ENCODE data around the gene ANXA4.
A peak's percentile ranks its signal among the peaks of the same experiment; 100 is the strongest.

ANXA4 gene

GRCh38 chr2:69741575-69742321 lies at the start of gene ANXA4:
Gene ANXA4 (plus strand): TSS chr2:69742134. CDS start chr2:69781566, 39,432 bp downstream.
- no peaks in the 10 kb centered on the region for H3K36me3 ChIP-seq (ENCODE audit: insufficient read depth, low read length)
- no peak for DNase-seq (ENCODE audit: low read depth, low spot score)
- H3K9ac ChIP-seq (ENCODE audit: insufficient read length): peak within 1 kb of the TSS; percentile 85
- H3K9me3 ChIP-seq (ENCODE audit: low read depth, low read length): no peaks in the 10 kb centered on the region
- H3K4me3 ChIP-seq: peak within 1 kb of the TSS; percentile 88
- TF ChIP-seq FOXP2 (optimal IDR thresholded peaks at IDR 0.05; ENCODE audit: control extremely low read depth, extremely low read length, insufficient read depth): no peak
- peak; percentile 39; the same call in 1 of the 2 replicates for TF ChIP-seq POLR2AphosphoS5 (IDR thresholded peaks at IDR 0.05; ENCODE audit: borderline replicate concordance, low read depth, low read length)
- TF ChIP-seq EZH2 (IDR thresholded peaks at IDR 0.05): no peak
- H3K27ac ChIP-seq: no peak within 1 kb of the TSS

GRCh38 chr2:69692424-69692823 lies 49.5 kb upstream of the ANXA4 start:
- no peak for DNase-seq (ENCODE audit: low read depth, low spot score)
- H3K4me3 ChIP-seq: no peak overlapping the region

GRCh38 chr2:69693059-69693774 lies 48.7 kb upstream of the ANXA4 start:
- no peak overlapping the region for H3K27ac ChIP-seq

More at GRCh38 chr2:69692424-69692823, 49.5 kb upstream of the ANXA4 start:
- TF ChIP-seq FOXP2 (optimal IDR thresholded peaks at IDR 0.05; ENCODE audit: control extremely low read depth, extremely low read length, insufficient read depth): no peak
- TF ChIP-seq POLR2AphosphoS5 (IDR thresholded peaks at IDR 0.05; ENCODE audit: borderline replicate concordance, low read depth, low read length): no peak
- no peak for TF ChIP-seq EZH2 (IDR thresholded peaks at IDR 0.05)
- no peak overlapping the region for H3K27ac ChIP-seq
- no peaks in the 10 kb centered on the region for H3K9me3 ChIP-seq (ENCODE audit: low read depth, low read length)
- H3K36me3 ChIP-seq (ENCODE audit: insufficient read depth, low read length): no peaks in the 10 kb centered on the region
- H3K9ac ChIP-seq (ENCODE audit: insufficient read length): no peak overlapping the region

GRCh38 chr2:69693775-69694450 lies 48.0 kb upstream of the ANXA4 start:
- H3K9ac ChIP-seq (ENCODE audit: insufficient read length): no peak overlapping the region
- no peak for DNase-seq (ENCODE audit: low read depth, low spot score)
- TF ChIP-seq EZH2 (IDR thresholded peaks at IDR 0.05) (no peak), FOXP2 (optimal IDR thresholded peaks at IDR 0.05; ENCODE audit: control extremely low read depth, extremely low read length, insufficient read depth) (no peak), POLR2AphosphoS5 (IDR thresholded peaks at IDR 0.05; ENCODE audit: borderline replicate concordance, low read depth, low read length) (no peak)
- no peaks in the 10 kb centered on the region for H3K9me3 ChIP-seq (ENCODE audit: low read depth, low read length)
- no peaks in the 10 kb centered on the region for H3K36me3 ChIP-seq (ENCODE audit: insufficient read depth, low read length)
- H3K27ac ChIP-seq: no peak overlapping the region
- no peak overlapping the region for H3K4me3 ChIP-seq

More at GRCh38 chr2:69693059-69693774, 48.7 kb upstream of the ANXA4 start:
- Histone ChIP-seq H3K9ac (ENCODE audit: insufficient read length) (no peak overlapping the region), H3K9me3 (ENCODE audit: low read depth, low read length) (no peaks in the 10 kb centered on the region), H3K36me3 (ENCODE audit: insufficient read depth, low read length) (no peaks in the 10 kb centered on the region), H3K4me3 (no peak overlapping the region)
- DNase-seq (ENCODE audit: low read depth, low spot score): no peak
- TF ChIP-seq EZH2 (IDR thresholded peaks at IDR 0.05) (no peak), POLR2AphosphoS5 (IDR thresholded peaks at IDR 0.05; ENCODE audit: borderline replicate concordance, low read depth, low read length) (no peak), FOXP2 (optimal IDR thresholded peaks at IDR 0.05; ENCODE audit: control extremely low read depth, extremely low read length, insufficient read depth) (no peak)

GRCh38 chr2:69694894-69695849 lies 46.8 kb upstream of the ANXA4 start:
- no peaks in the 10 kb centered on the region for H3K9me3 ChIP-seq (ENCODE audit: low read depth, low read length)
- H3K27ac ChIP-seq: no peak overlapping the region
- H3K36me3 ChIP-seq (ENCODE audit: insufficient read depth, low read length): no peaks in the 10 kb centered on the region
- no peak overlapping the region for H3K9ac ChIP-seq (ENCODE audit: insufficient read length)
- TF ChIP-seq POLR2AphosphoS5 (IDR thresholded peaks at IDR 0.05; ENCODE audit: borderline replicate concordance, low read depth, low read length): no peak
- TF ChIP-seq EZH2 (IDR thresholded peaks at IDR 0.05): no peak
- TF ChIP-seq FOXP2 (optimal IDR thresholded peaks at IDR 0.05; ENCODE audit: control extremely low read depth, extremely low read length, insufficient read depth): no peak
- no peak for DNase-seq (ENCODE audit: low read depth, low spot score)
- H3K4me3 ChIP-seq: no peak overlapping the region

- Histone ChIP-seq H3K9ac (ENCODE audit: insufficient read length) (no peak overlapping the region), H3K9me3 (ENCODE audit: low read depth, low read length) (no peaks in the 10 kb centered on the region), H3K4me3 (no peak overlapping the region), H3K36me3 (ENCODE audit: insufficient read depth, low read length) (no peaks in the 10 kb centered on the region), H3K27ac (no peak overlapping the region)
- no peak for DNase-seq (ENCODE audit: low read depth, low spot score)
- no peak for TF ChIP-seq POLR2AphosphoS5 (IDR thresholded peaks at IDR 0.05; ENCODE audit: borderline replicate concordance, low read depth, low read length)
- TF ChIP-seq EZH2 (IDR thresholded peaks at IDR 0.05): no peak
- TF ChIP-seq FOXP2 (optimal IDR thresholded peaks at IDR 0.05; ENCODE audit: control extremely low read depth, extremely low read length, insufficient read depth): no peak
Measured at GRCh38 chr2:69695850-69696216, 46.1 kb upstream of the ANXA4 start.

GRCh38 chr2:69700381-69700780 lies 41.6 kb upstream of the ANXA4 start:
- TF ChIP-seq EZH2 (IDR thresholded peaks at IDR 0.05) (no peak), FOXP2 (optimal IDR thresholded peaks at IDR 0.05; ENCODE audit: control extremely low read depth, extremely low read length, insufficient read depth) (no peak), POLR2AphosphoS5 (IDR thresholded peaks at IDR 0.05; ENCODE audit: borderline replicate concordance, low read depth, low read length) (no peak)
- Histone ChIP-seq H3K27ac (no peak overlapping the region), H3K36me3 (ENCODE audit: insufficient read depth, low read length) (no peaks in the 10 kb centered on the region), H3K9ac (ENCODE audit: insufficient read length) (no peak overlapping the region), H3K9me3 (ENCODE audit: low read depth, low read length) (no peaks in the 10 kb centered on the region), H3K4me3 (no peak overlapping the region)
- no peak for DNase-seq (ENCODE audit: low read depth, low spot score)

All from SK-N-MC (cell line).